ENCODE data around the gene MAGEA1.
"Not testable (repeated sequence)": the region's sequence is repeated elsewhere in the genome, so short reads cannot be mapped to it uniquely, and the experiment has no call there.

Gene MAGEA1

DNA sequence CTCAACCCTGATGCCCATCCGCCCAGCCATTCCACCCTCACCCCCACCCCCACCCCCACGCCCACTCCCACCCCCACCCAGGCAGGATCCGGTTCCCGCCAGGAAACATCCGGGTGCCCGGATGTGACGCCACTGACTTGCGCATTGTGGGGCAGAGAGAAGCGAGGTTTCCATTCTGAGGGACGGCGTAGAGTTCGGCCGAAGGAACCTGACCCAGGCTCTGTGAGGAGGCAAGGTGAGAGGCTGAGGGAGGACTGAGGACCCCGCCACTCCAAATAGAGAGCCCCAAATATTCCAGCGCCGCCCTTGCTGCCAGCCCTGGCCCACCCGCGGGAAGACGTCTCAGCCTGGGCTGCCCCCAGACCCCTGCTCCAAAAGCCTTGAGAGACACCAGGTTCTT lies at the start of gene MAGEA1:
Gene MAGEA1, plus strand, starts transcription at position 154 of the 400 bp plus-strand sequence. CDS start 3,106 bp downstream, outside the sequence.
- DNase-seq, result no peak

DNA sequence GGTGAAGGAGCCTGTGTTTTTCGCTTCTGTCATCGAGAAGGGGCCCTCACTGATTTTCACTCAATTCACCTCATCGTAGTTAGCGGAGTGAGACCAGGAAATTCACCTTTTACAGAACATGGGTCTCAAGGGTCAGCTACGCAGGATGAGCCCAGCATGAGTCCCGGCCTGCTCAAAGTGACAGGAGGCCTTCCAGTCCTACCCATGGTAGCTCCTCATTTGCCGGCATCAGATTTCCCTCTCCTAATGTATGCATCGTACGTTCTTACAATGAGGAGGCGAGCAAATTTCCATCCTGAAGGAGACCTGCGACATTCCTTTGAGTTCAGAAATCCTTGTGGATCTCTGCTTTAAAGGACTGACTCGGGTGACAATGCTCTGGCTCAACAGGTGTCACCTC lies 46.2 kb upstream of the MAGEA1 start:
- not testable (repeated sequence) for DNase-seq

- DNase-seq, result not testable (repeated sequence)
Measured at GRCh38 chrX:153139074-153139473, 40.0 kb upstream of the MAGEA1 start.

GRCh38 chrX:153146288-153146687 lies 32.8 kb upstream of the MAGEA1 start:
- DNase-seq, result not testable (repeated sequence)

GRCh38 chrX:153153516-153153915 lies 25.6 kb upstream of the MAGEA1 start:
- DNase-seq, result no peak

- no peak for DNase-seq
Measured at GRCh38 chrX:153157450-153157849, 21.6 kb upstream of the MAGEA1 start.

GRCh38 chrX:153158319-153158718 lies 20.8 kb upstream of the MAGEA1 start:
- DNase-seq, result no peak

DNA sequence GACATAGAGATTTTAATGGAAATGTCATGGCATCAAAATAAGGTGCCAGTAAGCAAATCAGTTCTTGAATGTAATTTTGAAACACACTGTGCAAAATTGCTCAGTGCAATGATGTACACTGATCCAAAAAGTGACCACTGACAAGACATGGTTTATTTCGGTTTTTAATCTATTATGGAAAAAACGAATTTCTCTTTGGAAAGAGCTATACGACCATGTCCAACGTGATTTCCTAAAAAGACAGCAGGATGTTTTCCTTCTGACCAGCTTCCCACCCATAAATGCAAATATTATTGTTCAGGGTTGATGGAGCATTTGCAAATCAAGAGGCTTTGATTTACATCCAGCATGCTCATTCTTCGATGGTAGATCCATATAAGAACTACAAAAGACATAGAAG lies 17.1 kb upstream of the MAGEA1 start:
- DNase-seq, result no peak

- no peak for DNase-seq
Measured at GRCh38 chrX:153164733-153165132, 14.4 kb upstream of the MAGEA1 start.

GRCh38 chrX:153168423-153168822 lies 10.7 kb upstream of the MAGEA1 start:
- not testable (repeated sequence) for DNase-seq

DNA sequence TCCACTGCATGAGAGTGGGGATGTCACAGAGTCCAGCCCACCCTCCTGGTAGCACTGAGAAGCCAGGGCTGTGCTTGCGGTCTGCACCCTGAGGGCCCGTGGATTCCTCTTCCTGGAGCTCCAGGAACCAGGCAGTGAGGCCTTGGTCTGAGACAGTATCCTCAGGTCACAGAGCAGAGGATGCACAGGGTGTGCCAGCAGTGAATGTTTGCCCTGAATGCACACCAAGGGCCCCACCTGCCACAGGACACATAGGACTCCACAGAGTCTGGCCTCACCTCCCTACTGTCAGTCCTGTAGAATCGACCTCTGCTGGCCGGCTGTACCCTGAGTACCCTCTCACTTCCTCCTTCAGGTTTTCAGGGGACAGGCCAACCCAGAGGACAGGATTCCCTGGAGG lies 2.7 kb downstream of the MAGEA1 start:
- DNase-seq, result no peak

- DNase-seq, result no peak
Measured at GRCh38 chrX:153184787-153185186, 5.7 kb downstream of the MAGEA1 start.

GRCh38 chrX:153190381-153190780 lies 11.3 kb downstream of the MAGEA1 start:
- no peak for DNase-seq

GRCh38 chrX:153200462-153200861 lies 21.4 kb downstream of the MAGEA1 start:
- DNase-seq, result no peak

DNA sequence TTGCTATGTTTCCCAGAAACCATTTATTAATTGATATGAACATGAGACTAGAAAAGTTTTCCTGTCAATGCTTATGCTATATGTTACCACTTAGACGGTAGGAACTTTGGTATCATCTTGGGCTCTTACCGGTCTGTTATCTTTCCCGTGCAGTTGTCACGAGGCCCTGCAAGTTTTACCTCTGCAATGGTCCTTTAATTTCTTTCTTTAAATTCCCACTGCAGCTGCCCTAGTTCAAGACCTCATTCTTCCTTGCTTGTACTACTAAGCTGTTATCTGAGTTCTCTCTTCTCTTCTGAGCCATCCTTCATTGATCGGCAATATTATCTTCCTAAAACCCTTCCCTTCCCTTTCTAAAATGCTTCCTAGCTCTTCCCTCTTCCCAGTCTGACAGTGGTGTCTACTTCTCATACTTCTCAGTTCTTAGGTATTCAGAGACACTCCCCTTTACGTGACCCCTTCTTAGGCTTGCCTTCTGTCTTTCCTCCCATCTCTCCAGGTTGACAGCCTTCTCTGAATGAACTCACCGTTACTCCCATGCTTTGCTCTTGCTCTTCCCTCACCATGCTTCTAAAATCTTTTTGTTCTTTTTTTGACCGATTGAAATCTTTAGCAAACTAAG lies 27.5 kb downstream of the MAGEA1 start:
- DNase-seq, result no peak

DNA sequence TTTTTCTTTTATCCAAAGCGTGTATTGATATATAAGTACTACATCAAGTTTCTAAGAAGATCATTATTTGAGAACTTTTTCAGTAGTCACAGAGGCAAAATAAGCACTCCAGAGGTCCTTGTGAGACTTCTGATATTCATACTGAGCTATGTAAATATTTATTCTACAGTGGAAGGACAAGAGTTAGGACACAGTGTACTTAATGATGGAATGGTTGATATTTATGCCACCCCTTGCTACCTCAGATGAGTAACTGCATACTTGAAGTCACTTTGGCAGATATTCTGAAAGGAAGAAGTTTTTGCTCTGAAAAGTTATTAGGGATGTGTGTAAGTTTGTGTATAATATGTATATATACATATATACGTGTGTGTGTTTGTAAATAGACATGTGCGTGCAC lies 30.3 kb downstream of the MAGEA1 start:
- no peak for DNase-seq

- no peak for DNase-seq
Measured at GRCh38 chrX:153214934-153215333, 35.9 kb downstream of the MAGEA1 start.

DNA sequence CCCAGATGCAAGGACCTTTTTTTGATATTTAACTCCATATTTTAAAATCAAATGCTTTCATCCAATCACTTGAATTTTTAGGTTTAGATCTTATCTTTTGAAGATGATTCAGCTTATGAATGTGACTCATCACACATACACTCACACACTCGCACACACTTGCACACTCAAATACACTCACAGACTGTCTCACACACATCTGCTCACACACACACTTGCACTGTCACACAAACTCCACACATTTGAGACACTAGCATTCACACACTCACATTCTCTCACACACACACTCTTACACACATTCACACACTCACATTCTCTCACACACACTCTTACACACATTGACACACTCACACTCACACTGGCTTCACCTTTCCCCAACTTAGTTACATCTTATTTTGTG lies 37.8 kb downstream of the MAGEA1 start:
- no peak for DNase-seq

DNA sequence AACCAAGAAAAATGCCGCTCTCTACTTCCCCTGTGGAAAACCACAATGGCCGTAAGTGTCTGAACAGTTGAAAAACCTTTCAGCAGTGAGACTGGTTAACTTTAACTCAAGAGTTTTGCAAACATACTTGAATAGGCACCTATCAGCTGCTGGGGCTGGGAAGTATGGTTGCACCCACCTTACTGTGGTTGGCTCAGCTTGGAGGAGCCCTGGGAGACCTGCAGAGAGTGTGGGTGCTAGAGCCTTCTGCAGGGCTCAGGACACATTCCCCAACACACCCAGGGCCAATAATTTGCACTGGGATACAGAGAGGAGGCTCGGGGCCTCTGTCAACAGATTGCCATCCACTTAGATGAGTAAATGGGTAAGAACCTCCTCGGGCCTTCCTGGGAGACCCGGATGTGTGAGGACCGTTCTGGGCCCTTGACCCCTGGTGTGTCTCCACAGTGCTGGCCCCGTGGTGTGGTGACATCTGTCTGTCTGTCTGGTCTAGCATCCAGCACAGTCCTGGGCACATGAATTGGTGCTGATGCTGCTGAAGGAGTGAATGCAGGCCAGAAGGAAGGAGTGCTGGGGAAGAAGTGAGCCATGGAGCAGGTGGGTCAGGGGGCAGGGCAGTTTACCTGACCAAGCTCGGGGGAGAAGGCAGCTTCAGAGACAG lies 46.5 kb downstream of the MAGEA1 start:
- DNase-seq, result no peak

DNA sequence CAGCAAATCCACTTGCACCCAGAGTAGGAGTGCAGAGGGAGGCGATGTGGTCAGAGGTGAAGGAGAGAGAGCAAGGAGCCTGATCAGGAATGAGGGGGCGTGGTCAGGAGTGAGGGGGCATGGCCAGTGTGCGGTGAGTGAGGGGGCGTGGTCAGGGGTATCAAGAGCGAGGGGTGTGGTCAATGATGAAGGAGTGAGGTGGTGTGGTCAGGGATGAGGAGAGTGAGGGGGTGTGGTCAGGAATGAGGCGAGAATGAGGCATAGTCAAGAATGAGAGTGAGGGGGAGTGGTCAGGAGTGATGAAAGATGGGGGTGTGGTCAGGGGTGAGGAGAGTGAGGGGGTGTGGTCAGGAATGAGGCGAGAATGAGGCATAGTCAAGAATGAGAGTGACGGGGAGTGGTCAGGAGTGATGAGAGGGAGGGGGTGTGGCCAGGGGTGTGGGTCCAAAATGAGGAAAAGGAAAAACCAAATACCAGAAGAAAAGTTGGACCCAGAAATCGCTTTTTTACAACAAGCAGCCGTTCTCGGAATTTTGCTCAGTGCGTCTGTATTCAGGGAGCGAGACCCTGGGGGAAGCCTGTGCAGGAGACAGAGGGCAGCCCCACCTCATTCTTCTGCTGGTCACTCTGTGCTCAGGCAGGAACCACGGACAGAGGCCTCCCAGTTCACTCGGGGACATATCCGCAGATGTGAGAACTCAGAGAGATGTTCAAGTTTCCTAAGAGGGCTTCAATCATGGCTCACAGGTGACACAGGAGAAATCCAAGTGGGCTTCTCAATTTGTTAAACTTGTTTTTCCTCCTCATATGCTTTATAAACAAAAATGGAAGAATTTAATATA lies 47.5 kb downstream of the MAGEA1 start:
- DNase-seq, result no peak
